A549 treated with ZK216348 at 1 μM for 4 hours (cell line): ENCODE measurements around the gene DAZAP1. TPM values are rescaled to one million over a fixed set of nuclear protein-coding genes. Genes with fewer than 3 reads are reported as not detected.

Source experiments
- total RNA-seq: library from RNA; stranded (reverse); fragments of 200-300 nt; extraction: Qiagen RNA extraction; gene quantifications from 5 replicates; pipeline ENCODE4 v1.2.3, GENCODE V29; 2022; ENCODE audit warnings: low read depth

The DAZAP1 gene
- total RNA-seq, result 97.2 to 110 TPM (median 109 TPM) in 5 replicates

DNA sequence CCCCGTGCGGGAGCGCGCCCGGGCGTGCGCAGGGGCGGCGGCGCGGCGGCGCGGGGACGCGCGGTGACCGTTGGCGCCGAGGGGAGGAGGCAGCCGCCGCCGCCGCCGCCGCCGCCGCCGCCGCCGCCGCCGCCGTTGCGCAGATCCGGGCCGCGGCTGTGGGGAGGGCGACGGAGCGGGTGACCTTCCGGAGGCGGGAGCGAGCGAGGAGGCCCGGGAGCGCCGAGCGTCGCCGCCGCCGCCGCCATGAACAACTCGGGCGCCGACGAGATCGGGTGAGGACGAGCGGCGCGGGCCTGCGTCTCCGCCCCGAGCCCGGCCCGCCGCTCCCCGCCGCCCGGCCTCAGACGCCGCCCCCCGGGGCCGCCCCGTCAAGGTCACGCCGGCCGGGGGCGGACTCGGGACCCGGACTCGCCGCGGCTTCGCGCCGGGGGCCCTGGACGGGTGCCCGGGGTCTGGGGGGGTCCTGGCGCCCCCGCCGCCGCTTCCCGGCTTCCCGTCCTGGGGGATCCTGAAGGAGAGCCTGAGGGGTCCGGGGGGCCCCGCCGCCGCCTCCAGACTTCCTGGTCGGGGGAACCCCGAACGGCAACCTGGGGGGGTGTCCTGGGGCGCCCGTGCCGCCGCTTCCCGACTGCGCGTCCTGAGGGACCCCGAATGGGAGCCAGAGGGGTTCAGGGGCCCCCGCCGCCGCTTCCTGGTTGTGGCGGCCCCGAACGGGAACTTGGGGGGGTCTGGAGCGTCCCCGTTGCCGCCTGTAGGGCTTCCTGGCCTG lies at the start of gene DAZAP1:
DAZAP1 (plus strand) TSS at position 59 of the 772 bp plus-strand sequence; CDS start at position 247, 188 bp downstream.

DNA sequence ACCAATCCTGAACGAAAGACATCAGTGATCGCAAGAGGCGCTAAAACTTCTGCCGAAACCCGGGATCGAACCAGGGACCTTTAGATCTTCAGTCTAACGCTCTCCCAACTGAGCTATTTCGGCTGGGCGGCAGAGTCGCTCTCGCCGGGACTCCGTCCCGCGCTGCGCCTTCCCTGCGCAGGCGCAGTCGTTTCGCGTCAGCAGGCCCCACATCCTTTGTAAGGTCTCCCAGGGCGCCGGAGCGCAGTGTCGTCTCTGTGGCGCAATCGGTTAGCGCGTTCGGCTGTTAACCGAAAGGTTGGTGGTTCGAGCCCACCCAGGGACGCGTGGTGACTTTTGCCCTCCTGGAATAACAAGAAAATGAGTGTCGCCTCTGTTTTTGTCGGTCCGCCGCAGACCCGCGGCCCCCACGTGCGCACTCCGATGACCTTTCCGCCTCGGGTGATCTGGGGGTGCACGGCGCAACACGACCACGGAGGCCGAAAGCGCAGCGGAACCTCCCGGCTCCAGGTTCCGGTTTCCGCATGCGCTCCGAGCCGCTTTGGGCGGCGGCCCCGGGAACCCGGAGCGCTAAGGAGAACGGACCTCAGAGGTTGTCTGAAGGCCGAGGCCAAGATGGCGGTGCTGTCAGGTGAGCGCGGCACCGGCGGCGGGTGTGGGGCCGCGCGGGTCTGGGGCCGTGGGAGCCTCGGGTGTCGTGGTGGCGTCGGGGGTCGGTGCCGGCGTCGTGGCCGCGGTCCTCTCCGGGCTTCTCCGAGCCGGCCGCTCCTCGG lies 23.9 kb upstream of the DAZAP1 start, which contains the start of gene NDUFS7:
NDUFS7 (plus strand) TSS at position 596 of the 773 bp plus-strand sequence; CDS start at position 616, 20 bp downstream.

DNA sequence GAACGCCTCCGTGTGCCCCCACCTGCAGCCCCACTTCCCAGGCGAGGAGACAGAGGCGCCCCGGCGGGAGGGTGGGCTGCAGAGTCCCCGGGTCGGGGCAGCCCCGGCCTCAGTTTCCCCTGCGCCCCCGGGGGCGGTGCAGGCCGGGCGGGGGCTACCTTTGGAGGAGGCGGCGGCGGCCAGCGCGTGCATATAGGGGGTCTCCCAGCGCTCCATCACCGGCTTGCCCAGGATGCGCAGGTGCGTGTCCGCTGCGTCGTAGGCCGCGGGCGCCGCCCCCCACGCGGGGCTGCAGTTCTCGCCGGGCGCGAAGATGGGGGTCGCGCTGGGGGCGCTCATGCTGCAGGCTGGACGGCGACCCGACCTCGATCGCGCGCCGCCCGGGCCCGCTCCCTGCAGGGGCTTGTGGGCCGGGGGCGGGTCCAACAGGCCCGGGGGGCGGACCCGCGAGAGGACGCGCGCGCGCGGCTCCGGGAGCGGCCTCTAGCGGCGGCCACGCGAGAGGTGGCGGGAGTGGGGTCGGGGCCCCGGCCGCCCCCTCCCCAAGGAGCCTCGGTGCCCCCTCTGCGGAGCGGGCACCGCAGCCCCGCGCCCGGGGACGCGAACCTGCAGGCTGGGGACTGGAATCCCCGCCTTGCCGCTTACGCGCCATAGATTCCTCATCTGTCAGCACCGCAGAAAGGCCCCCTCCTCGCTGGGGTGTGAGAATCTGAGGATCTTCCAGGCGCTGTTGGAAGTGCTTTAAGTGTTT lies 6.1 kb upstream of the DAZAP1 start, which contains the start of gene GAMT:
GAMT (minus strand) TSS at position 405 of the 751 bp plus-strand sequence; CDS start at position 339, 66 bp downstream.

DNA sequence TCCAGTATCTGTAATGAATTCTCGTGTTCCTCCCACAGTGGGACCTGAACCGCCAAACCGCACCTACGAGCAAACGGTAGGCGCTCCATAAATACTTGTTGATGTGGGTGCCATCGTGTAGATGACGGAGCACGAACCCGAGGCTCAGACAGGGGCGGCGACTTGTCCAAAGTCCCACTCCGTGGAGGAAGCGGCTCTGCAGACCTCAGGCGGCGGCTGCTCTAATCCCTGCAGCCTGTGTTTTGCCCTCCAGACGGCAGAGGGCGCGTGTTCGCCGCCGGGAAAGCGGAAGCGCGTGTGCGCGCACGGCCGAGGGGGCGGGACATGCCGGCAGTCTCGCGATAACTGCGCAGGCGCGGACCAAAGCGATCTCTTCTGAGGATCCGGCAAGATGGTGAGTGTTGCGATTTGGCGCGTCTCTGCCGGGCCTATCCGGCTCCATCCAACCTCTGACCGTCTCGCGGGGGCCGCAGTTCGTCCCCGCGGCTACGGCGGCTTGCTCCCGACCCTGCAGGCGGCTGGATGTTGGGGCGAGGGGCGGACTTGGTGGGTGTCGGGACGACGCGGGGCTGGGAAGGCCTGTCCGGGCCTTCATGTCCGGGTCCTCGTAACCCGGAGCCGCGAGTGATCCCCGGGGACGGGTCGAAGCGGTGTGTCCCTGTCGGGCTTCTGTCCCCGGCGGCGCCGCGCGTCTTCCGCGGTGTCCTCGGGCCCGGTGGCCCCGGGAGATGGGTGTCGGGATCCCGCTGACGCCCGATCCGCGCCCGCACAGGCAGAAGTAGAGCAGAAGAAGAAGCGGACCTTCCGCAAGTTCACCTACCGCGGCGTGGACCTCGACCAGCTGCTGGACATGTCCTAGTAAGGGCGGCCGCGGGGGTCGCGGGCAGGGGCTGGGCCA lies 30.9 kb downstream of the DAZAP1 start, which contains the start of gene RPS15:
RPS15 (plus strand) TSS at position 362 of the 898 bp plus-strand sequence; CDS start at position 392, 30 bp downstream.

DNA sequence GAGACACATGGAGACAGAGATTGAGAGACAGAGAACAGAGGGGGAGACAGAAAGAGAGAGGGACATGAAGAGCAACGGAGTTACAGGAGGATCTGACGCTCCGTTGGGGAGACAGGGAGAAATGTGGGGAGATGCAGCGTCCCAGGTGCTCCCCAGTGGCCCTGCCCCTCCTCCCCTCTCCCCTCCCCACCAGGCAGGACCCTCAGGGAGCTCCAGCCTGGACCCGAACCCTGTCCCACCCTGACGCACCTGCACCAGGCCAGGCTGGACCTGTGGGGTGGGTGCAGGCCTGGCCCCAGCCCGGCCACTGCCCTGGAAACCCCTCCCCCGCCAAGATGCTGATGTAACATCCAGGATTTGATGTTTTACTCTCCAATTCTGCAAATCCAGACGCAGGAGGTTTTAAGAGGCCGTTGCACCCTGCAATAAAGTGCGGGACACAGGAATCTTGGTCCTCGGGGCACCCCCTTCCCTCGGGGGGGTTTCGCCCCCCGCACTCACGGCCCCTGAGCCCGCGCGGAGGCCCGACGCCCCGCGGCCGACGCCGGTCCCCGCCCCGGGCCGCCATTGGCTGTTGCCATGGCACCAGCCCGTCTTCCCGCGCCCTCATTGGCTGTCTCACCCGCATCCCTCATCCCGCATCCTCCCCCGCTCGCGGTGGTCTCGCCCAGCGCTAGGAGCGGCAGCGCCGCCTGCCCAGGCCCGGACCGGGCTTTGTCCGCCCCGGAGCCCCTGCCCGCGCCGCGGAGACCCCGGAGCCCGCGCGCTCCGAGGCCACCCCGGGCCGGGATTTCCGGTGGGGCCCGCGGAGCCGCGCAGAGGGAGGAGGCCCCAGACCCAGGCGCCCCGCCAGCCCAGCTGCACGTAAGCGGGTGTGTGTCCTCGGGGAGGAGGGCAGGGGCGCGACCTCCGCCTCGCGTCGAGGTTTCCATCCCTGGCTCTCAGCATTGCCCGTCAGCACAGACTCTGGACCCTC lies 42.4 kb downstream of the DAZAP1 start, which contains the start of gene APC2:
APC2 (plus strand) TSS at position 655 of the 976 bp plus-strand sequence. CDS start 2,881 bp downstream, outside the sequence.

DNA sequence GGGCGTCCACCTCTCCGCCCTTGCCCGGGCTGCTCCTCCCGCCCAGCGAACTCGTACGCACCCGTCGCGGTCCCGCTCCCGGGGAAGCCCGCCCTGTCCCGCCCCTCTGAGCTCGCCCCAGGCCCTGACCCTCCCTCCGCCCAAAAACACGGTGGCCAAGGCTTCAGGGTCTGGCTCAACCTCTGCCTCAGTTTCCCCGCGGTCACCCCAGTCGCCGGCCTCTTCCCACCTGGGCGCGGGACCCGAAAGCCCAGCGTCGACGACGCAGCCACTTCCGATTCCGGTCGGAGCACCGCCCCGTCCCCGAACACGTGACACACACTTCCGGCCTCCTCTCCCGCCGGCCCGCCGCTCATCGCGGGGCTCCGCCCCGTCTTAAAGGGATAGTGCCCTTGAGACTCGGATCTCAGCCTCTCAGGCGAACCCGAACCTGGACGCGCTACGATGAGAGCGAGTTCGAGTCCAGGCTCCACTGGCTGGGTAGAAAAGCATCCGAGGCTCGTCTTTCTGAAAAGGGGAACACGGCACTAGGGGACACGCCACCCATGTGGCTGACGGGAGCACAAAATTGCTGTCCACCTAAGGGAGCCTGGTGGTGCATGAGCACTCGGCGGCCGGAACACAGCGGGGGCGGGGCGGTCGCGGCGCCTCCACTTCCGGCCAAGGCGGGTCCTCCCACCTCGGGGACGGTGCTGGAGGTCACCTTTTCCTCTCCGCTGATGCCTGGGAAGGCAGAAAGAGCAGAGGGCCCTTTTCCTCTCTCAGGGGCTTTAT lies 71.7 kb downstream of the DAZAP1 start, which contains the start of gene C19orf25:
C19orf25 (minus strand) TSS at position 282 of the 774 bp plus-strand sequence. CDS start 312 bp downstream, outside the sequence.

Other genes starting within 250 kb of the DAZAP1 start
- 20.2 to 45.2 TPM (median 43.8 TPM) in 5 replicates for gene SBNO2, start 233.3 kb upstream of the DAZAP1 start, total RNA-seq
- 25.5 to 40.2 TPM (median 38.6 TPM) in 5 replicates for gene STK11, start 201.8 kb upstream of the DAZAP1 start, total RNA-seq
- 2.3 to 6.0 TPM (median 4.7 TPM) in 5 replicates for gene CBARP, start 169.6 kb upstream of the DAZAP1 start, total RNA-seq
- gene ATP5F1D, start 165.8 kb upstream of the DAZAP1 start, total RNA-seq, result 77.1 to 178 TPM (median 171 TPM) in 5 replicates
- 35.7 to 56.7 TPM (median 49.1 TPM) in 5 replicates for gene MIDN, start 159.0 kb upstream of the DAZAP1 start, total RNA-seq
- 87.1 to 165 TPM (median 105 TPM) in 5 replicates for gene CIRBP, start 138.3 kb upstream of the DAZAP1 start, total RNA-seq
- gene FAM174C, start 132.1 kb upstream of the DAZAP1 start, total RNA-seq, result 31.9 to 87.6 TPM (median 83.9 TPM) in 5 replicates
- gene EFNA2, start 121.7 kb upstream of the DAZAP1 start, total RNA-seq, result 0.61 to 3.2 TPM (median 2.9 TPM) in 5 replicates
- 44.6 to 85.4 TPM (median 73.9 TPM) in 5 replicates for gene NDUFS7, start 23.7 kb upstream of the DAZAP1 start, total RNA-seq
- gene GAMT, start 6.0 kb upstream of the DAZAP1 start, total RNA-seq, result 21.9 to 46.0 TPM (median 44.9 TPM) in 5 replicates
- gene RPS15, start 30.8 kb downstream of the DAZAP1 start, total RNA-seq, result 1,281 to 1,998 TPM (median 1,712 TPM) in 5 replicates
- 0.78 to 2.1 TPM (median 1.8 TPM) in 5 replicates for gene APC2, start 42.5 kb downstream of the DAZAP1 start, total RNA-seq
- 8.1 to 22.8 TPM (median 18.7 TPM) in 5 replicates for gene C19orf25, start 71.6 kb downstream of the DAZAP1 start, total RNA-seq
- 0.41 to 1.3 TPM (median 1.1 TPM) in 5 replicates for gene PCSK4, start 82.8 kb downstream of the DAZAP1 start, total RNA-seq
- gene REEP6, start 83.6 kb downstream of the DAZAP1 start, total RNA-seq, result 2.8 to 5.5 TPM (median 4.6 TPM) in 5 replicates
- gene ADAMTSL5, start 105.4 kb downstream of the DAZAP1 start, total RNA-seq, result 2.0 to 4.1 TPM (median 2.7 TPM) in 5 replicates
- gene PLK5, start 116.5 kb downstream of the DAZAP1 start, total RNA-seq, result not detected in 5 replicates
- gene MEX3D, start 160.7 kb downstream of the DAZAP1 start, total RNA-seq, result 5.3 to 15.2 TPM (median 11.9 TPM) in 5 replicates
- gene MBD3, start 185.3 kb downstream of the DAZAP1 start, total RNA-seq, result 21.7 to 53.2 TPM (median 50.0 TPM) in 5 replicates
- 110 to 173 TPM (median 133 TPM) in 5 replicates for gene UQCR11, start 197.9 kb downstream of the DAZAP1 start, total RNA-seq
- 41.1 to 82.2 TPM (median 74.6 TPM) in 5 replicates for gene TCF3, start 245.0 kb downstream of the DAZAP1 start, total RNA-seq